ENCODE data around the gene ACSM4. TPM values are rescaled to one million over a fixed set of nuclear protein-coding genes. Genes with fewer than 3 reads are reported as not detected.
A peak's percentile ranks its signal among the peaks of the same experiment; 100 is the strongest.

Gene ACSM4
- total and polyA plus RNA-seq, 2 of the 13 experiments (the other 11 are each of a cell fraction or from before 2014, with no cell fraction given), result not detected

DNA sequence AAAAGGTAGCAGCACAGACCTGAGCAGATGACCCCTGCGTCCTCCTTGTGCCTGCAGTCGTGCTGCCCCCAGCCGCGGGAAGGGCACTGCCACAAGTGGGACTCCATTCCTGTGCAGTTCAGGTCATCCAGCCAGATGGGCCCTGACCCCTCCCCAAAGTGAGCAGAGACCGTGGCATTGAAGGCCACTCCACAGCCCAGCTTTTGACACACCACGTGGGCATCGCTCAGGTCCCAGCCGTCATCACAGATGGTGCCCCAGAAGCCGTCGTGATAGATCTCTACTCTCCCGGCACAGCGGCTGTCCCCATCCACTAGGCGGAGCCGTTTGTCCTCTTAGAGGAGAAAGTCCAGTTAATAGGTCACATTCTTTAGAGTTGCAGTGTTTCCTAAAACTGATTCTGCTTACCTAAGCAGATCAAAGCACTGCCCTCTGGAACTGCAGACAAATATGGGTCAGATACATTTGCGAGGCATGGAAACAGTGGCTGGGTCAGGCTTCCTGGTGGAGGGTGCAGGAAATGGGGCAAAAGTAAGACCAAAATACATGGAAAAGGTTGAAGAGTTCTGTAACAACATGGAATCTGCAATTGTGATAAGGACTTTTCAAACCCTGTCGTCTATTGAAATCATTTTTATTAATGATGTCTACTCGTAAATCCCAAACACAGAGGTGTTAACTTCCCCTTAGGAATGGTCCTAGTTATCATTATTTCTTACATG, 70.7 kb downstream of the ACSM4 start (continued):
- TF ChIP-seq, protein P1, sequence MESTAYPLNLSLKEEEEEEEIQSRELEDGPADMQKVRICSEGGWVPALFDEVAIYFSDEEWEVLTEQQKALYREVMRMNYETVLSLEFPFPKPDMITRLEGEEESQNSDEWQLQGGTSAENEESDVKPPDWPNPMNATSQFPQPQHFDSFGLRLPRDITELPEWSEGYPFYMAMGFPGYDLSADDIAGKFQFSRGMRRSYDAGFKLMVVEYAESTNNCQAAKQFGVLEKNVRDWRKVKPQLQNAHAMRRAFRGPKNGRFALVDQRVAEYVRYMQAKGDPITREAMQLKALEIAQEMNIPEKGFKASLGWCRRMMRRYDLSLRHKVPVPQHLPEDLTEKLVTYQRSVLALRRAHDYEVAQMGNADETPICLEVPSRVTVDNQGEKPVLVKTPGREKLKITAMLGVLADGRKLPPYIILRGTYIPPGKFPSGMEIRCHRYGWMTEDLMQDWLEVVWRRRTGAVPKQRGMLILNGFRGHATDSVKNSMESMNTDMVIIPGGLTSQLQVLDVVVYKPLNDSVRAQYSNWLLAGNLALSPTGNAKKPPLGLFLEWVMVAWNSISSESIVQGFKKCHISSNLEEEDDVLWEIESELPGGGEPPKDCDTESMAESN (CRISPR knock-in tag; conservative IDR thresholded peaks at IDR 0.05), result 0 out of 2 replicates have a peak, but pooled peaks have one; percentile 18
- TF ChIP-seq MAFF (IDR thresholded peaks at IDR 0.05; ENCODE audit: low read depth, low read length) (peak; percentile 98), ZNF263 (CRISPR knock-in tag; IDR thresholded peaks at IDR 0.05) (no peak), LCORL (IDR thresholded peaks at IDR 0.05) (no peak), LCORL (CRISPR knock-in tag; IDR thresholded peaks at IDR 0.05) (peak; percentile 68), PHB2 (IDR thresholded peaks at IDR 0.05; ENCODE audit: partially characterized antibody) (no peak), RXRB (CRISPR knock-in tag; IDR thresholded peaks at IDR 0.05; ENCODE audit: borderline replicate concordance) (peak; percentile 56), ZNF230 (CRISPR knock-in tag; IDR thresholded peaks at IDR 0.05) (no peak), MIXL1 (CRISPR knock-in tag; IDR thresholded peaks at IDR 0.05) (peak; percentile 82), TSC22D2 (CRISPR knock-in tag; IDR thresholded peaks at IDR 0.05; ENCODE audit: borderline replicate concordance) (no peak), MEIS2 (CRISPR knock-in tag; IDR thresholded peaks at IDR 0.05) (0 out of 2 replicates have a peak, but pooled peaks have one; percentile 26), SP1 (IDR thresholded peaks at IDR 0.05) (no peak), SP1 (CRISPR knock-in tag; IDR thresholded peaks at IDR 0.05) (no peak), MAFK (conservative IDR thresholded peaks at IDR 0.05 in 1 of 2, IDR thresholded peaks at IDR 0.05 in 1 of 2; ENCODE audit: low read length in 2 of 2) (peak; percentile 99), PLRG1 (conservative IDR thresholded peaks at IDR 0.05) (no peak)
- TF ChIP-seq, protein P2, sequence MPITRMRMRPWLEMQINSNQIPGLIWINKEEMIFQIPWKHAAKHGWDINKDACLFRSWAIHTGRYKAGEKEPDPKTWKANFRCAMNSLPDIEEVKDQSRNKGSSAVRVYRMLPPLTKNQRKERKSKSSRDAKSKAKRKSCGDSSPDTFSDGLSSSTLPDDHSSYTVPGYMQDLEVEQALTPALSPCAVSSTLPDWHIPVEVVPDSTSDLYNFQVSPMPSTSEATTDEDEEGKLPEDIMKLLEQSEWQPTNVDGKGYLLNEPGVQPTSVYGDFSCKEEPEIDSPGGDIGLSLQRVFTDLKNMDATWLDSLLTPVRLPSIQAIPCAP (CRISPR knock-in tag; IDR thresholded peaks at IDR 0.05; ENCODE audit: low read depth), result no peak
- TF ChIP-seq, protein P3, sequence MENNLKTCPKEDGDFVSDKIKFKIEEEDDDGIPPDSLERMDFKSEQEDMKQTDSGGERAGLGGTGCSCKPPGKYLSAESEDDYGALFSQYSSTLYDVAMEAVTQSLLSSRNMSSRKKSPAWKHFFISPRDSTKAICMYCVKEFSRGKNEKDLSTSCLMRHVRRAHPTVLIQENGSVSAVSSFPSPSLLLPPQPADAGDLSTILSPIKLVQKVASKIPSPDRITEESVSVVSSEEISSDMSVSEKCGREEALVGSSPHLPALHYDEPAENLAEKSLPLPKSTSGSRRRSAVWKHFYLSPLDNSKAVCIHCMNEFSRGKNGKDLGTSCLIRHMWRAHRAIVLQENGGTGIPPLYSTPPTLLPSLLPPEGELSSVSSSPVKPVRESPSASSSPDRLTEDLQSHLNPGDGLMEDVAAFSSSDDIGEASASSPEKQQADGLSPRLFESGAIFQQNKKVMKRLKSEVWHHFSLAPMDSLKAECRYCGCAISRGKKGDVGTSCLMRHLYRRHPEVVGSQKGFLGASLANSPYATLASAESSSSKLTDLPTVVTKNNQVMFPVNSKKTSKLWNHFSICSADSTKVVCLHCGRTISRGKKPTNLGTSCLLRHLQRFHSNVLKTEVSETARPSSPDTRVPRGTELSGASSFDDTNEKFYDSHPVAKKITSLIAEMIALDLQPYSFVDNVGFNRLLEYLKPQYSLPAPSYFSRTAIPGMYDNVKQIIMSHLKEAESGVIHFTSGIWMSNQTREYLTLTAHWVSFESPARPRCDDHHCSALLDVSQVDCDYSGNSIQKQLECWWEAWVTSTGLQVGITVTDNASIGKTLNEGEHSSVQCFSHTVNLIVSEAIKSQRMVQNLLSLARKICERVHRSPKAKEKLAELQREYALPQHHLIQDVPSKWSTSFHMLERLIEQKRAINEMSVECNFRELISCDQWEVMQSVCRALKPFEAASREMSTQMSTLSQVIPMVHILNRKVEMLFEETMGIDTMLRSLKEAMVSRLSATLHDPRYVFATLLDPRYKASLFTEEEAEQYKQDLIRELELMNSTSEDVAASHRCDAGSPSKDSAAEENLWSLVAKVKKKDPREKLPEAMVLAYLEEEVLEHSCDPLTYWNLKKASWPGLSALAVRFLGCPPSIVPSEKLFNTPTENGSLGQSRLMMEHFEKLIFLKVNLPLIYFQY (CRISPR knock-in tag; IDR thresholded peaks at IDR 0.05; ENCODE audit: borderline replicate concordance), result 0 out of 2 replicates have a peak, but pooled peaks have one; percentile 53

Data from HepG2 (cell line).